M059J (cell line): Measurements from ENCODE around the gene USF1. TPM values are rescaled to one million over a fixed set of nuclear protein-coding genes. Genes with fewer than 3 reads are reported as not detected.

ENCODE experiments used
- total RNA-seq: library from RNA; depleted of rRNA; stranded (reverse); fragments of >200 nt; shearing (Covaris generic); gene quantifications from 2 replicates; pipeline ENCODE4 v1.2.3, GENCODE V29; 2014; rRNA removed

USF1 gene
- total RNA-seq, 1 experiment from 2014 or later: 82.7 TPM

Other genes with a start within 250 kb of the USF1 start
- gene LY9, start 249.8 kb downstream of the USF1 start, total RNA-seq: not detected in 2 replicates
- gene CD244, start 183.1 kb downstream of the USF1 start, total RNA-seq: not detected in 2 replicates
- not detected in 2 replicates for gene ITLN1, start 160.8 kb downstream of the USF1 start, total RNA-seq
- not detected in 2 replicates for gene ITLN2, start 91.2 kb downstream of the USF1 start, total RNA-seq
- 46.8 and 90.8 TPM in 2 replicates for gene F11R, start 24.8 kb downstream of the USF1 start, total RNA-seq
- gene TSTD1, start 7.0 kb downstream of the USF1 start, total RNA-seq: 0.27 and 0.44 TPM in 2 replicates
- 0.12 TPM in 1 of 2 replicates, not detected in the other for gene ARHGAP30, start 23.9 kb upstream of the USF1 start, total RNA-seq
- not detected in 2 replicates for gene NECTIN4, start 43.6 kb upstream of the USF1 start, total RNA-seq
- 3.0 and 3.9 TPM in 2 replicates for gene KLHDC9, start 52.4 kb upstream of the USF1 start, total RNA-seq
- 105 and 111 TPM in 2 replicates for gene PFDN2, start 72.1 kb upstream of the USF1 start, total RNA-seq
- 24.5 and 31.5 TPM in 2 replicates for gene NIT1, start 72.1 kb upstream of the USF1 start, total RNA-seq
- gene DEDD, start 86.7 kb upstream of the USF1 start, total RNA-seq: 34.0 and 36.6 TPM in 2 replicates
- gene UFC1, start 108.0 kb upstream of the USF1 start, total RNA-seq: 97.0 and 125 TPM in 2 replicates
- 7.9 and 10.1 TPM in 2 replicates for gene USP21, start 113.5 kb upstream of the USF1 start, total RNA-seq
- gene PPOX, start 120.4 kb upstream of the USF1 start, total RNA-seq: 6.2 and 7.2 TPM in 2 replicates
- gene B4GALT3, start 131.5 kb upstream of the USF1 start, total RNA-seq: 36.6 and 41.8 TPM in 2 replicates
- 0.39 and 0.67 TPM in 2 replicates for gene ADAMTS4, start 153.1 kb upstream of the USF1 start, total RNA-seq
- gene NDUFS2, start 156.4 kb upstream of the USF1 start, total RNA-seq: 58.4 and 111 TPM in 2 replicates
- not detected in 2 replicates for gene FCER1G, start 169.3 kb upstream of the USF1 start, total RNA-seq
- not detected in 2 replicates for gene APOA2, start 177.7 kb upstream of the USF1 start, total RNA-seq
- 13.5 and 14.3 TPM in 2 replicates for gene TOMM40L, start 180.1 kb upstream of the USF1 start, total RNA-seq
- not detected in 2 replicates for gene NR1I3, start 192.2 kb upstream of the USF1 start, total RNA-seq
- gene PCP4L1, start 212.8 kb upstream of the USF1 start, total RNA-seq: not detected in 2 replicates